NCI-H748 (cell line): ENCODE measurements around the gene TNFAIP3.
"Not testable (repeated sequence)": the region's sequence is repeated elsewhere in the genome, so short reads cannot be mapped to it uniquely, and the experiment has no call there.

Experiments
- DNase-seq: peaks from one replicate; lab custom pipeline; 2025; ENCODE audit not compliant: unreplicated experiment; lab: John Stamatoyannopoulos, UW

TNFAIP3 gene

DNA sequence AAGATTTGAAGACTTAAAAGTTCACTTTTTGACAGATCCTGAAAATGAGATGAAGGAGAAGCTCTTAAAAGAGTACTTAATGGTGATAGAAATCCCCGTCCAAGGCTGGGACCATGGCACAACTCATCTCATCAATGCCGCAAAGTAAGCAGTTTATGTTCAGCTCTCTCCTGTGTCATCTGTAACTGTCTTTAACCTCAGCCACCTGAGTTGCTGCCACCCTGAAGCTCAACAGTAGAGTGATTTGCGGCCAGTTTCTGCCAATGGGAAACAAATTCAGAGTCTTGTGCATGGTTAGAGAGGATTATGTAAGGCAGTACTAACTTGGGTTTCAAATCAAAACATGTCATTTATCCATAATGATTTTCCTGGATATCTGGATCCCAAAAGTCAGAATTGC, 10.1 kb downstream of the TNFAIP3 start:
- DNase-seq = no peak

GRCh38 chr6:137877606-137878005, 10.5 kb downstream of the TNFAIP3 start:
- no peak for DNase-seq

- DNase-seq = no peak
Measured at GRCh38 chr6:137878029-137878428, 11.0 kb downstream of the TNFAIP3 start.

GRCh38 chr6:137878486-137879285, 11.6 kb downstream of the TNFAIP3 start:
- no peak for DNase-seq

DNA sequence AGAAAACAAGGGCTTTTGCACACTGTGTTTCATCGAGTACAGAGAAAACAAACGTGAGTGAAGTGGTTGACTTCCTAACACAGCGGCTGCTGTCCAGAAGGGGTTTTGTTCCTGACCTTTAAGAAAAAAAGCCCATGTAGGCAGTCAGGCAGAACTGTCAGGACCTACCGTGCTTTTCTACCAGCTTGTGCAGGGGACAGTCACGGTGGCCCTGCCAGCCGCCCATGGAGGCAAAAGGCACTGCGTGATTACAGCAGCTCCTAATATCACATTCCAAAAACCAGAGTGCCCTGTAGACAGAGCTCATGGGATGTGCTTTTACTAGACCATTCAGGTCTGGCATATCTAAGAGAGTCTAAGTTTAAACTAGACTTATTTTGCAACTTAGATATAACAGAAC, 12.2 kb downstream of the TNFAIP3 start:
- DNase-seq = no peak

DNA sequence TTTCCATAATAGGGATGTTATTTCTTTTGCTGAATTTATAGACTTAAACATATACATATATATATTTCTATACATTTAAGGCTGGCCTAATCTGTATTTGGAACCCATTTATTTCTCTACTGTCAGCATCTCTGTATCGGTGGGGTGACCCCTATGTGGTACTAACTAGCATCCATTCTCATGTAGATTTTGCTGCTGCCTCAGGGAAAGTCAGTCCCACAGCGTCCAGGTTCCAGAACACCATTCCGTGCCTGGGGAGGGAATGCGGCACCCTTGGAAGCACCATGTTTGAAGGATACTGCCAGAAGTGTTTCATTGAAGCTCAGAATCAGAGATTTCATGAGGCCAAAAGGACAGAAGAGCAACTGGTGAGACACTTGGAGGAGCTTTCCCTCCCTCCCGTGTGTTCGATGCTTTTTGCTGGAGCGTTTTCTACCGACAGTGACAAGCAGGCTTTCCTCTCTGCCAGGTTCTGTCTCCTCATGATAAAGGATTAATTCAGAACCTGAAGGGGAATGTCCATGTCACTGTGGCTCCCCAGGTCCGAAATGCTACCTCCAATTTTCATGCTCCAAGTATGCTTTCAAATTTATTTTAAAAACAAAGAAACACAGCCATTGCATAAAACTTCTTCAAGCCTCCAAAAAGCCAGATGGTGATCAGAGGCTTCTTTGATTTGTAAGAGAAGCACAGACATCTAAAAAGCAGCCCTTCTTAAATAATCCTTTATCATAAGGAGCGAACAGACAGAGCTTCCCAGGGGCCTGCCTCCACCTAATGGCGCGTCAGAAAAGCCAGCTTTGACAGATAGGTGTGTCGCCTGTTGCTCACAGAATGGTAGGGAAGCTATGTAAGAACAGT, 13.1 kb downstream of the TNFAIP3 start:
- no peak for DNase-seq

GRCh38 chr6:137880746-137881521, 13.9 kb downstream of the TNFAIP3 start:
- no peak for DNase-seq

DNA sequence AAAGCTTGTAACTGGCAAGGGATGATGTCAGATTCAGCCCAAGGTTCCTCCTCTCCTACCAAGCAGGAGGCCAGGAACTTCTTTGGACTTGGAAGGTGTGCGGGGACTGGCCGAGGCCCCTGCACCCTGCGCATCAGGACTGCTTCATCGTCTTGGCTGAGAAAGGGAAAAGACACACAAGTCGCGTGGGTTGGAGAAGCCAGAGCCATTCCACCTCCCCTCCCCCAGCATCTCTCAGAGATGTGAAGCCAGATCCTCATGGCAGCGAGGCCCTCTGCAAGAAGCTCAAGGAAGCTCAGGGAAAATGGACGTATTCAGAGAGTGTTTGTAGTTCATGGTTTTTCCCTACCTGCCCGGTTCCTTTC, 14.4 kb downstream of the TNFAIP3 start:
- no peak for DNase-seq

DNA sequence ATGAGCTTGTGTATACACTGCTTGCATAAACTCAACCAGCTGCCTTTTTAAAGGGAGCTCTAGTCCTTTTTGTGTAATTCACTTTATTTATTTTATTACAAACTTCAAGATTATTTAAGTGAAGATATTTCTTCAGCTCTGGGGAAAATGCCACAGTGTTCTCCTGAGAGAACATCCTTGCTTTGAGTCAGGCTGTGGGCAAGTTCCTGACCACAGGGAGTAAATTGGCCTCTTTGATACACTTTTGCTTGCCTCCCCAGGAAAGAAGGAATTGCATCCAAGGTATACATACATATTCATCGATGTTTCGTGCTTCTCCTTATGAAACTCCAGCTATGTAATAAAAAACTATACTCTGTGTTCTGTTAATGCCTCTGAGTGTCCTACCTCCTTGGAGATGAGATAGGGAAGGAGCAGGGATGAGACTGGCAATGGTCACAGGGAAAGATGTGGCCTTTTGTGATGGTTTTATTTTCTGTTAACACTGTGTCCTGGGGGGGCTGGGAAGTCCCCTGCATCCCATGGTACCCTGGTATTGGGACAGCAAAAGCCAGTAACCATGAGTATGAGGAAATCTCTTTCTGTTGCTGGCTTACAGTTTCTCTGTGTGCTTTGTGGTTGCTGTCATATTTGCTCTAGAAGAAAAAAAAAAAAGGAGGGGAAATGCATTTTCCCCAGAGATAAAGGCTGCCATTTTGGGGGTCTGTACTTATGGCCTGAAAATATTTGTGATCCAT, 15.3 kb downstream of the TNFAIP3 start:
- no peak for DNase-seq

DNA sequence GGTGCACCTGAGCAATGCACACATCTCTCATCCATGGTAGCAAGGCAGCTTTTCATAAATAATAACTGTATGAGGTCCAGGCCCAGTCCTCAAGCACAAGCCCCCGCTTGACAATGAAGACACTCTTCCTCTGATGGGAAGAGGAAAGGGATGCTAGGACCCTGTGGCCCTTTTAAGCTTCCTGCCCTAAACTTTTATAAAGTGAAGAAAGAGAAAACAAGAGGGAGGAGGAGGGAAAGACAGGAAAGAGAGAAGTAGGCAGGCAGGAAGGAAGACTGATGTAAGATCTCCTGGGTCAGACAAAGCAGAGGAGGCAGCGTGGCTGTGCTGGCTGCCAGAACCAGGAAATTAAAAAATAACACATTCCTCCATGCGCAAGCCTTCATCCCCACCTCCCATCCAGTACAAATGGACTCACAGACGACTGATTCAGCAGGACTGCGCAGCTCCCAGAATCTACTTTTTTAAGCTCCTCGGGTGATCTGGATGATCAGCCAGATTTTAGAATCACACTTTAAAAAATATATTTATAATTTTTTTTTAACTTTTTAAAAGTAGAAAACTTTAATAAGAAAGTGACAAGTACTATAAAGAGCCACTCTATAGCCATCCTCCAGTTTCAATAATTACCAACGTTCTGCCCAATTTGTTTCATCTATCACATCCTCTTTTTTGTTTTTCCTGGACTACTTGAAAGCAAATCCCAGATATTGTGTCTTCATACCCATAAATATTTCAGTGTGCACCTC, 16.5 kb downstream of the TNFAIP3 start:
- no peak for DNase-seq

GRCh38 chr6:137884149-137884909, 17.3 kb downstream of the TNFAIP3 start:
- DNase-seq = no peak

DNA sequence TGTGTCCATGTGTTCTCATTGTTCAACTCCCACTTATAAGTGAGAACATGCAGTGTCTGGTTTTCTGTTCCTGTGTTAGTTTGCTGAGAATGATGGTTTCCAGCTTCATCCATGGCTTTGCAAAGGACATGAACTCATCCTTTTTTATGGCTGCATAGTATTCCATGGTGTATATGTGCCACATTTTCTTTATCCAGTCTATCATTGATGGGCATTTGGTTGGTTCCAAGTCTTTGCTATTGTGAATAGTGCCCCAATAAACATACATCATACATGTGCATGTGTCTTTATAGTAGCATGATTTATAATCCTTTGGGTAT, 17.8 kb downstream of the TNFAIP3 start:
- not testable (repeated sequence) for DNase-seq

- DNase-seq = not testable (repeated sequence)
Measured at GRCh38 chr6:137886226-137886625, 19.2 kb downstream of the TNFAIP3 start.

- DNase-seq = no peak
Measured at GRCh38 chr6:137890983-137891537, 24.0 kb downstream of the TNFAIP3 start.

GRCh38 chr6:137892271-137892708, 25.2 kb downstream of the TNFAIP3 start:
- DNase-seq = no peak

GRCh38 chr6:137893181-137893580, 26.1 kb downstream of the TNFAIP3 start:
- no peak for DNase-seq

- no peak for DNase-seq
Measured at GRCh38 chr6:137893726-137894125, 26.7 kb downstream of the TNFAIP3 start.

DNA sequence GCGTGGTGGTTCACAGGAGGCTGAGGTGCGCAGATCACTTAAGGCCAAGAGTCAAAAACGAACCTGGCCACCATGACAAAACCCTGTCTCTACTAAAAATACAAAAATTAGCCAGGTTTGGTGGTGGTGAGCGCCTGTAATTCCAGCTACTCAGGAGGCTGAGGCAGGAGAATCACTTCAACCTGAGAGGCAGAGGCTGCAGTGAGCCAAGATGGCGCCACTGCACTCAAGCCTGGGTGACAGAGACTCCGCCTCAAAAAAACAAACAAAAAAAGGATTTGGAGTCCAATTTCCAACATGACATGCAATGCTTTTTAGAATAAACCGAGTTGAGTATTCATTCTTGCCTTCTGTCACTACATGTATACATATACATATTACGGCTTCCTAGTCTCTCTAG, 27.3 kb downstream of the TNFAIP3 start:
- not testable (repeated sequence) for DNase-seq

- no peak for DNase-seq
Measured at GRCh38 chr6:137894779-137895385, 27.8 kb downstream of the TNFAIP3 start.
